HepG2 (cell line): Measurements from ENCODE around the gene AADACL4.

Experiments used
- CTCF ChIP-seq: sonication (generic); formaldehyde crosslinking; IDR thresholded peaks from 2 replicates; pipeline ENCODE4 v1.5.0; 2020; ENCODE audit warnings: mild to moderate bottlenecking, missing genetic modification reagents, moderate library complexity
- ETS1 ChIP-seq: sonication (generic); formaldehyde crosslinking; IDR thresholded peaks from 2 replicates; pipeline ENCODE4 v1.4.0; 2020; ENCODE audit warnings: missing genetic modification reagents
- KDM1A ChIP-seq: IDR thresholded peaks from 2 replicates; pipeline ENCODE4 v1.6.1; 2016; ENCODE audit warnings: missing compliant biosample characterization
- NCOA2 ChIP-seq: sonication (generic); formaldehyde crosslinking; IDR thresholded peaks from 2 replicates; pipeline ENCODE4 v1.8.0; 2022; ENCODE audit warnings: inconsistent platforms
- PHF20 ChIP-seq: sonication (generic); formaldehyde crosslinking; IDR thresholded peaks from 2 replicates; pipeline ENCODE4 v1.5.0; 2020; ENCODE audit warnings: mild to moderate bottlenecking, missing genetic modification reagents
- POLR2A ChIP-seq, 2 experiments: IDR thresholded peaks; 2 replicates each; pipeline ENCODE4 v1.6.1; 2011; ENCODE audit warnings: low read depth in 2 of 2, low read length in 2 of 2, mild to moderate bottlenecking in 1 of 2, moderate library complexity in 1 of 2; ENCODE audit not compliant: insufficient read depth in 1 of 2
- POLR2AphosphoS2 ChIP-seq: IDR thresholded peaks from 2 replicates; pipeline ENCODE4 v1.6.1; 2011; ENCODE audit warnings: low read depth, low read length, improper control_type of control experiment
- ZBTB49 ChIP-seq: sonication (generic); formaldehyde crosslinking; IDR thresholded peaks from 2 replicates; pipeline ENCODE4 v1.4.0; 2020; ENCODE audit warnings: missing genetic modification reagents, borderline replicate concordance
- ZFP36 ChIP-seq: fragments of 150-350 bp; IDR thresholded peaks from 2 replicates; pipeline ENCODE4 v1.6.1; 2018; ENCODE audit warnings: borderline replicate concordance, low read length, low read depth; ENCODE audit not compliant: partially characterized antibody
- ZNF7 ChIP-seq: IDR thresholded peaks from 2 replicates; pipeline ENCODE4 v1.6.1; 2016; ENCODE audit warnings: missing biosample characterization, missing genetic modification reagents

- TF ChIP-seq ETS1 (CRISPR knock-in tag) (no peak), ZFP36 (no peak), KDM1A (no peak), PHF20 (CRISPR knock-in tag) (no peak), POLR2A (IDR thresholded peaks at IDR 0.05; ENCODE audit: insufficient read depth in 1 of 2, low read depth in 2 of 2, low read length in 2 of 2) (no peak), CTCF (CRISPR knock-in tag) (no peak), POLR2AphosphoS2 (no peak), ZNF7 (CRISPR knock-in tag) (no peak), NCOA2 (CRISPR knock-in tag) (no peak), ZBTB49 (no peak)
These were observed 48.7 kb upstream of the AADACL4 start for GRCh38 chr1:12594966-12595756.
